ENCODE data around the gene PLA2G4E. TPM values are rescaled to one million over a fixed set of nuclear protein-coding genes. Genes with fewer than 3 reads are reported as not detected.

PLA2G4E gene
- total and polyA plus RNA-seq, 2 experiments from 2014 or later = not detected

DNA sequence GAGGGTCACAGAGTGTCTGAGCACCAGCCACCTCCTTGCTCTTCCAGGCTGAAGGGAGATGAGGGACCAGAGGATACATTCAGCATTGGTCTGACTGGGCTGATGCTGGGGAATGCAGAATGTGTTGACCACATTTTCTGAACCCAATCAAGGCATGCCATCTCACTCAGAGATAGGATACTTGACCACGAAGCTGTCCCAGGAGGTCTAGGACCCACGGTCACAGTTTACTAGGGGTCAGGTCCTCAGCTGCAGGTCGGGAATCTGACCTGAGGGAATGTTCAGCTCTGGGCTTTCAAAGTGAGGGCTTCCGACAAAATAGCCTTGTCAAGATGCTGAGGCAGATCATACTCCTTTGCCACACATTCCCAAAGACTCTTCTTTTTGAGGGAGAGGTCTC lies 19.6 kb downstream of the PLA2G4E start (continued):
- TF ChIP-seq CTCF (conservative IDR thresholded peaks at IDR 0.05; ENCODE audit: low read depth in 2 of 2) (no peak), REST (IDR thresholded peaks at IDR 0.05; ENCODE audit: unreplicated experiment) (no peak), EZH2phosphoT487 (IDR thresholded peaks at IDR 0.05; ENCODE audit: unreplicated experiment) (no peak)

GRCh38 chr15:41999290-42000285 lies 21.3 kb downstream of the PLA2G4E start:
- Mint-ChIP-seq H3K4me3 (no peak overlapping the region), H3K27ac (no peak overlapping the region), H3K9me3 (no peaks in the 10 kb centered on the region), H3K36me3 (ENCODE audit: low read depth) (no peaks in the 10 kb centered on the region), H3K27me3 (ENCODE audit: insufficient read depth, low read depth, poor library complexity) (peaks cover 6% of the 10 kb centered on the region), H3K4me1 (no peaks in the 10 kb centered on the region)
- DNase-seq (ENCODE audit: low spot score) = no peak
- no peaks in the 10 kb centered on the region for H3K9me2 ChIP-seq (ENCODE audit: insufficient read depth)
- no peaks in the 10 kb centered on the region for H4K20me1 ChIP-seq (replicated peaks; ENCODE audit: insufficient read depth)
- no peaks in the 10 kb centered on the region for H3K27me3 ChIP-seq (ENCODE audit: insufficient read depth)
- H3K36me3 ChIP-seq (ENCODE audit: insufficient read depth) = no peaks in the 10 kb centered on the region
- no peaks in the 10 kb centered on the region for H3K79me2 ChIP-seq (replicated peaks; ENCODE audit: insufficient read depth)
- H3K27ac ChIP-seq (ENCODE audit: low read depth) = no peak overlapping the region
- no peak overlapping the region for H2AFZ ChIP-seq
- no peaks in the 10 kb centered on the region for H3F3A ChIP-seq (replicated peaks; ENCODE audit: low read depth)
- H3K4me2 ChIP-seq = no peak overlapping the region
- ATAC-seq = no peak
- no peak overlapping the region for H3K4me3 ChIP-seq
- H3K4me1 ChIP-seq (ENCODE audit: insufficient read depth) = no peaks in the 10 kb centered on the region
- TF ChIP-seq JUNB (IDR thresholded peaks at IDR 0.05; ENCODE audit: unreplicated experiment) (no peak), ZNF331 (CRISPR knock-in tag; IDR thresholded peaks at IDR 0.05; ENCODE audit: low read depth) (no peak), REST (IDR thresholded peaks at IDR 0.05; ENCODE audit: unreplicated experiment) (no peak), POLR2AphosphoS5 (IDR thresholded peaks at IDR 0.05; ENCODE audit: low read depth) (no peak)
- TF ChIP-seq, protein P1, sequence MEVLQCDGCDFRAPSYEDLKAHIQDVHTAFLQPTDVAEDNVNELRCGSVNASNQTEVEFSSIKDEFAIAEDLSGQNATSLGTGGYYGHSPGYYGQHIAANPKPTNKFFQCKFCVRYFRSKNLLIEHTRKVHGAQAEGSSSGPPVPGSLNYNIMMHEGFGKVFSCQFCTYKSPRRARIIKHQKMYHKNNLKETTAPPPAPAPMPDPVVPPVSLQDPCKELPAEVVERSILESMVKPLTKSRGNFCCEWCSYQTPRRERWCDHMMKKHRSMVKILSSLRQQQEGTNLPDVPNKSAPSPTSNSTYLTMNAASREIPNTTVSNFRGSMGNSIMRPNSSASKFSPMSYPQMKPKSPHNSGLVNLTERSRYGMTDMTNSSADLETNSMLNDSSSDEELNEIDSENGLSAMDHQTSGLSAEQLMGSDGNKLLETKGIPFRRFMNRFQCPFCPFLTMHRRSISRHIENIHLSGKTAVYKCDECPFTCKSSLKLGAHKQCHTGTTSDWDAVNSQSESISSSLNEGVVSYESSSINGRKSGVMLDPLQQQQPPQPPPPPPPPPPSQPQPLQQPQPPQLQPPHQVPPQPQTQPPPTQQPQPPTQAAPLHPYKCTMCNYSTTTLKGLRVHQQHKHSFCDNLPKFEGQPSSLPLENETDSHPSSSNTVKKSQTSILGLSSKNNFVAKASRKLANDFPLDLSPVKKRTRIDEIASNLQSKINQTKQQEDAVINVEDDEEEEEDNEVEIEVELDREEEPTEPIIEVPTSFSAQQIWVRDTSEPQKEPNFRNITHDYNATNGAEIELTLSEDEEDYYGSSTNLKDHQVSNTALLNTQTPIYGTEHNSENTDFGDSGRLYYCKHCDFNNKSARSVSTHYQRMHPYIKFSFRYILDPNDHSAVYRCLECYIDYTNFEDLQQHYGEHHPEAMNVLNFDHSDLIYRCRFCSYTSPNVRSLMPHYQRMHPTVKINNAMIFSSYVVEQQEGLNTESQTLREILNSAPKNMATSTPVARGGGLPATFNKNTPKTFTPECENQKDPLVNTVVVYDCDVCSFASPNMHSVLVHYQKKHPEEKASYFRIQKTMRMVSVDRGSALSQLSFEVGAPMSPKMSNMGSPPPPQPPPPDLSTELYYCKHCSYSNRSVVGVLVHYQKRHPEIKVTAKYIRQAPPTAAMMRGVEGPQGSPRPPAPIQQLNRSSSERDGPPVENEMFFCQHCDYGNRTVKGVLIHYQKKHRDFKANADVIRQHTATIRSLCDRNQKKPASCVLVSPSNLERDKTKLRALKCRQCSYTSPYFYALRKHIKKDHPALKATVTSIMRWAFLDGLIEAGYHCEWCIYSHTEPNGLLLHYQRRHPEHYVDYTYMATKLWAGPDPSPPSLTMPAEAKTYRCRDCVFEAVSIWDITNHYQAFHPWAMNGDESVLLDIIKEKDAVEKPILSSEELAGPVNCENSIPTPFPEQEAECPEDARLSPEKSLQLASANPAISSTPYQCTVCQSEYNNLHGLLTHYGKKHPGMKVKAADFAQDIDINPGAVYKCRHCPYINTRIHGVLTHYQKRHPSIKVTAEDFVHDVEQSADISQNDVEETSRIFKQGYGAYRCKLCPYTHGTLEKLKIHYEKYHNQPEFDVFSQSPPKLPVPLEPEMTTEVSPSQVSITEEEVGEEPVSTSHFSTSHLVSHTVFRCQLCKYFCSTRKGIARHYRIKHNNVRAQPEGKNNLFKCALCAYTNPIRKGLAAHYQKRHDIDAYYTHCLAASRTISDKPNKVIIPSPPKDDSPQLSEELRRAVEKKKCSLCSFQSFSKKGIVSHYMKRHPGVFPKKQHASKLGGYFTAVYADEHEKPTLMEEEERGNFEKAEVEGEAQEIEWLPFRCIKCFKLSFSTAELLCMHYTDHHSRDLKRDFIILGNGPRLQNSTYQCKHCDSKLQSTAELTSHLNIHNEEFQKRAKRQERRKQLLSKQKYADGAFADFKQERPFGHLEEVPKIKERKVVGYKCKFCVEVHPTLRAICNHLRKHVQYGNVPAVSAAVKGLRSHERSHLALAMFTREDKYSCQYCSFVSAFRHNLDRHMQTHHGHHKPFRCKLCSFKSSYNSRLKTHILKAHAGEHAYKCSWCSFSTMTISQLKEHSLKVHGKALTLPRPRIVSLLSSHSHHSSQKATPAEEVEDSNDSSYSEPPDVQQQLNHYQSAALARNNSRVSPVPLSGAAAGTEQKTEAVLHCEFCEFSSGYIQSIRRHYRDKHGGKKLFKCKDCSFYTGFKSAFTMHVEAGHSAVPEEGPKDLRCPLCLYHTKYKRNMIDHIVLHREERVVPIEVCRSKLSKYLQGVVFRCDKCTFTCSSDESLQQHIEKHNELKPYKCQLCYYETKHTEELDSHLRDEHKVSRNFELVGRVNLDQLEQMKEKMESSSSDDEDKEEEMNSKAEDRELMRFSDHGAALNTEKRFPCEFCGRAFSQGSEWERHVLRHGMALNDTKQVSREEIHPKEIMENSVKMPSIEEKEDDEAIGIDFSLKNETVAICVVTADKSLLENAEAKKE (CRISPR knock-in tag; IDR thresholded peaks at IDR 0.05) = no peak
